Vagina (tissue), 2 donors: Measurements from ENCODE around the gene SS18L1. TPM values are rescaled to one million over a fixed set of nuclear protein-coding genes. Genes with fewer than 3 reads are reported as not detected.

Experiments
- DNase-seq, 2 donors: peaks; one replicate each; pipeline ENCODE4 v3.0.0-alpha.2; 2017; ENCODE audit errors: extremely low spot score in 2 of 2
- H3K27ac ChIP-seq: fragments of 200-600 bp; sonication (generic); one replicate; pipeline ENCODE4 v1.5.1; 2019
- H3K27me3 ChIP-seq: fragments of 200-600 bp; sonication (generic); one replicate; pipeline ENCODE4 v1.5.1; 2019
- H3K36me3 ChIP-seq, 2 donors: fragments of 200-600 bp; sonication (generic); one replicate each; pipeline ENCODE4 v1.5.1; 2017 to 2019
- H3K4me1 ChIP-seq: fragments of 200-600 bp; sonication (generic); one replicate; pipeline ENCODE4 v1.5.1; 2019
- H3K4me3 ChIP-seq, 2 donors: fragments of 200-600 bp; sonication (generic); 1 replicate in 1 of 2; 2 replicates in 1 of 2; pipeline ENCODE4 v1.5.1; 2016 to 2019
- H3K9me3 ChIP-seq: fragments of 200-600 bp; sonication (generic); one replicate; pipeline ENCODE4 v1.5.1; 2019
- CTCF ChIP-seq, 3 experiments: fragments of 450-650 bp in 2 of 3; fragments of 200-600 bp in 1 of 3; sonication (generic) in 1 of 3; IDR thresholded peaks; one replicate each; pipeline ENCODE4 v1.5.1; 2017 to 2019; ENCODE audit warnings: antibody characterized with exemption in 3 of 3, mild to moderate bottlenecking in 2 of 3, moderate library complexity in 2 of 3
- POLR2A ChIP-seq, 2 donors: fragments of 450-650 bp; IDR thresholded peaks; one replicate each; pipeline ENCODE4 v1.6.1; 2017; ENCODE audit warnings: antibody characterized with exemption in 2 of 2, mild to moderate bottlenecking in 2 of 2, moderate library complexity in 2 of 2
- POLR2AphosphoS5 ChIP-seq, 2 donors: sonication (generic); formaldehyde crosslinking; IDR thresholded peaks; one replicate each; pipeline ENCODE4 v1.9.0; 2017; ENCODE audit warnings: antibody characterized with exemption in 2 of 2, mild to moderate bottlenecking in 2 of 2, low read depth in 1 of 2; ENCODE audit not compliant: insufficient read depth in 1 of 2
- intact Hi-C: fragments of 100-400 bp; cut with DNase I; formaldehyde crosslinking; loops from one replicate; pipeline ENCODE4 v1.15.1; 2023
- total RNA-seq: library from RNA; depleted of rRNA; stranded (reverse); fragments of >200 nt; gene quantifications from one replicate; pipeline ENCODE4 v1.2.3, GENCODE V29; 2016

SS18L1 gene
- total RNA-seq, 1 donor from 2014 or later, result 25.3 TPM

- DNase-seq, result no peak
- H3K4me1 ChIP-seq, result no peaks in the 10 kb centered on the region
- H3K4me3 ChIP-seq, result no peak overlapping the region
- TF ChIP-seq POLR2A (IDR thresholded peaks at IDR 0.05) (no peak), POLR2AphosphoS5 (IDR thresholded peaks at IDR 0.05; ENCODE audit: insufficient read depth in 1 of 2, low read depth in 1 of 2) (no peak), CTCF (IDR thresholded peaks at IDR 0.05) (no peak)
- H3K36me3 ChIP-seq, result peaks cover 0 to 52% of the 10 kb centered on the region in 2 donors
- H3K9me3 ChIP-seq, result no peaks in the 10 kb centered on the region
- no peaks in the 10 kb centered on the region for H3K27me3 ChIP-seq
- H3K27ac ChIP-seq, result no peak overlapping the region
- intact Hi-C loops, result no loop called here
Measured at GRCh38 chr20:62163986-62164762, 20.6 kb downstream of the SS18L1 start.

GRCh38 chr20:62164879-62165761 lies 21.6 kb downstream of the SS18L1 start:
- H3K27ac ChIP-seq, result no peak overlapping the region
- no peak overlapping the region for H3K4me3 ChIP-seq
- H3K9me3 ChIP-seq, result no peaks in the 10 kb centered on the region
- no peaks in the 10 kb centered on the region for H3K27me3 ChIP-seq
- H3K36me3 ChIP-seq, result peaks cover 0 to 52% of the 10 kb centered on the region in 2 donors
- intact Hi-C loops, result no loop called here
- DNase-seq, result no peak
- no peaks in the 10 kb centered on the region for H3K4me1 ChIP-seq
- no peak for TF ChIP-seq POLR2A (IDR thresholded peaks at IDR 0.05)
- TF ChIP-seq POLR2AphosphoS5 (IDR thresholded peaks at IDR 0.05; ENCODE audit: insufficient read depth in 1 of 2, low read depth in 1 of 2), result no peak
- no peak for TF ChIP-seq CTCF (IDR thresholded peaks at IDR 0.05)

GRCh38 chr20:62165762-62166399 lies 22.3 kb downstream of the SS18L1 start:
- Histone ChIP-seq H3K4me1 (no peaks in the 10 kb centered on the region), H3K27ac (no peak overlapping the region), H3K27me3 (no peaks in the 10 kb centered on the region), H3K9me3 (no peaks in the 10 kb centered on the region), H3K4me3 (no peak overlapping the region), H3K36me3 (peaks cover 0 to 52% of the 10 kb centered on the region in 2 donors)
- TF ChIP-seq CTCF (IDR thresholded peaks at IDR 0.05), result no peak
- no peak for TF ChIP-seq POLR2AphosphoS5 (IDR thresholded peaks at IDR 0.05; ENCODE audit: insufficient read depth in 1 of 2, low read depth in 1 of 2)
- TF ChIP-seq POLR2A (IDR thresholded peaks at IDR 0.05), result no peak
- intact Hi-C loops, result no loop called here
- no peak for DNase-seq

- H3K36me3 ChIP-seq, result peaks cover 0 to 41% of the 10 kb centered on the region in 2 donors
- H3K4me1 ChIP-seq, result no peaks in the 10 kb centered on the region
- no peaks in the 10 kb centered on the region for H3K9me3 ChIP-seq
- intact Hi-C loops, result no loop called here
- no peak overlapping the region for H3K4me3 ChIP-seq
- TF ChIP-seq POLR2A (IDR thresholded peaks at IDR 0.05), result no peak
- no peak for TF ChIP-seq CTCF (IDR thresholded peaks at IDR 0.05)
- TF ChIP-seq POLR2AphosphoS5 (IDR thresholded peaks at IDR 0.05; ENCODE audit: insufficient read depth in 1 of 2, low read depth in 1 of 2), result no peak
- no peaks in the 10 kb centered on the region for H3K27me3 ChIP-seq
- no peak for DNase-seq
- H3K27ac ChIP-seq, result no peak overlapping the region
Measured at GRCh38 chr20:62167474-62167873, 23.9 kb downstream of the SS18L1 start.
